ENCODE measurements around the gene PAXX. TPM values are rescaled to one million over a fixed set of nuclear protein-coding genes. Genes with fewer than 3 reads are reported as not detected.

Gene PAXX
- total RNA-seq, 1 donor from 2014 or later, result 45.1 TPM

GRCh38 chr9:136995362-136995761 lies 3.1 kb downstream of the PAXX start:
- Histone ChIP-seq H3K9me3 (no peaks in the 10 kb centered on the region), H3K4me3 (peak overlapping the region; percentile 55), H3K4me1 (peaks cover 69% of the 10 kb centered on the region), H3K27me3 (ENCODE audit: low read depth) (no peaks in the 10 kb centered on the region), H3K36me3 (peaks cover 16% of the 10 kb centered on the region), H3K27ac (peak overlapping the region; percentile 81)
- ATAC-seq (no peak), DNase-seq (no peak)
- no peak for TF ChIP-seq CTCF (IDR thresholded peaks at IDR 0.05)
- intact Hi-C loops (cut with DNase I), result no loop called here

- intact Hi-C loops (cut with DNase I), result no loop called here
- no peaks in the 10 kb centered on the region for H3K9me3 ChIP-seq
- TF ChIP-seq CTCF (IDR thresholded peaks at IDR 0.05), result no peak
- peak overlapping the region; percentile 55 for H3K4me3 ChIP-seq
- peaks cover 69% of the 10 kb centered on the region for H3K4me1 ChIP-seq
- ATAC-seq (peak; percentile 46 to 51), DNase-seq (peak; percentile 90)
- H3K27ac ChIP-seq, result peak overlapping the region; percentile 81
- H3K27me3 ChIP-seq (ENCODE audit: low read depth), result no peaks in the 10 kb centered on the region
- H3K36me3 ChIP-seq, result peaks cover 16% of the 10 kb centered on the region
Observed at GRCh38 chr9:136995772-136996311, 3.6 kb downstream of the PAXX start.

- Histone ChIP-seq H3K27me3 (ENCODE audit: low read depth) (no peaks in the 10 kb centered on the region), H3K4me3 (peak within 1 kb of the TSS; percentile 55), H3K4me1 (peaks cover 62% of the 10 kb centered on the region), H3K27ac (peak within 1 kb of the TSS; percentile 81), H3K36me3 (peaks cover 16% of the 10 kb centered on the region), H3K9me3 (no peaks in the 10 kb centered on the region)
- DNase-seq, result peak; percentile 84
- ATAC-seq, result peak; percentile 52 to 68
- intact Hi-C loops (cut with DNase I), result no loop called here
- TF ChIP-seq CTCF (IDR thresholded peaks at IDR 0.05), result no peak
Observed at GRCh38 chr9:136996361-136997292, 4.4 kb downstream of the PAXX start, which contains the start of gene CLIC3. TSS of gene CLIC3 (minus strand) at chr9:136996568. CDS start at chr9:136996543, 25 bp downstream.

- TF ChIP-seq CTCF (IDR thresholded peaks at IDR 0.05), result no peak
- intact Hi-C loops (cut with DNase I), result no loop called here
- ATAC-seq (no peak), DNase-seq (no peak)
- Histone ChIP-seq H3K27ac (peak overlapping the region; percentile 81), H3K4me3 (peak overlapping the region; percentile 55), H3K36me3 (peaks cover 16% of the 10 kb centered on the region), H3K4me1 (peaks cover 62% of the 10 kb centered on the region), H3K9me3 (no peaks in the 10 kb centered on the region), H3K27me3 (ENCODE audit: low read depth) (no peaks in the 10 kb centered on the region)
Observed at GRCh38 chr9:136997371-136997770, 5.1 kb downstream of the PAXX start.

GRCh38 chr9:136997830-136998234 lies 5.6 kb downstream of the PAXX start:
- intact Hi-C loops (cut with DNase I), result no loop called here
- no peaks in the 10 kb centered on the region for H3K9me3 ChIP-seq
- H3K4me3 ChIP-seq, result no peak overlapping the region
- no peak for DNase-seq
- peaks cover 16% of the 10 kb centered on the region for H3K36me3 ChIP-seq
- peak overlapping the region; percentile 81 for H3K27ac ChIP-seq
- no peak for ATAC-seq
- H3K4me1 ChIP-seq, result peaks cover 58% of the 10 kb centered on the region
- no peak for TF ChIP-seq CTCF (IDR thresholded peaks at IDR 0.05)
- H3K27me3 ChIP-seq (ENCODE audit: low read depth), result no peaks in the 10 kb centered on the region

All from lower lobe of right lung (tissue), 2 donors.